Subcutaneous preadipocyte (primary cell): ENCODE data around the gene PCDHGB2. TPM values are rescaled to one million over a fixed set of nuclear protein-coding genes. Genes with fewer than 3 reads are reported as not detected.

Experiments
- total RNA-seq: library from RNA; depleted of rRNA; stranded (reverse); fragments of >200 nt; gene quantifications from 2 replicates; pipeline ENCODE4 v1.2.3, GENCODE V29; 2012

PCDHGB2 gene
- total RNA-seq, result 1.1 and 2.0 TPM in 2 replicates

GRCh38 chr5:141359790-141360426, at the start of gene PCDHGB2:
PCDHGB2 (plus strand) TSS chr5:141359994; CDS start chr5:141360136, 142 bp downstream.

GRCh38 chr5:141320225-141321169, 39.3 kb upstream of the PCDHGB2 start, which contains the start of gene TAF7:
TAF7 (minus strand) TSS chr5:141320784; CDS start chr5:141320044, 740 bp downstream.

GRCh38 chr5:141330299-141331080, 29.3 kb upstream of the PCDHGB2 start, which contains the start of gene PCDHGA1:
PCDHGA1 (plus strand) TSS chr5:141330514.

GRCh38 chr5:141338538-141339306, 21.1 kb upstream of the PCDHGB2 start, which contains the start of gene PCDHGA2:
PCDHGA2 (plus strand) TSS chr5:141338760.

GRCh38 chr5:141343242-141343952, 16.4 kb upstream of the PCDHGB2 start, which contains the start of gene PCDHGA3:
PCDHGA3 (plus strand) TSS chr5:141343829; CDS start chr5:141344034, 205 bp downstream.

GRCh38 chr5:141349917-141350619, 9.7 kb upstream of the PCDHGB2 start, which contains the start of gene PCDHGB1:
PCDHGB1 (plus strand) TSS chr5:141350099; CDS start chr5:141350261, 162 bp downstream.

GRCh38 chr5:141354900-141355469, 4.8 kb upstream of the PCDHGB2 start, which contains the start of gene PCDHGA4:
PCDHGA4 (plus strand) TSS chr5:141355021; CDS start chr5:141355108, 87 bp downstream.

GRCh38 chr5:141363952-141364660, 4.3 kb downstream of the PCDHGB2 start, which contains the start of gene PCDHGA5:
PCDHGA5 (plus strand) TSS chr5:141364162; CDS start chr5:141364331, 169 bp downstream.

GRCh38 chr5:141369994-141370848, 10.4 kb downstream of the PCDHGB2 start, which contains the start of gene PCDHGB3:
PCDHGB3 (plus strand) TSS chr5:141370242; CDS start chr5:141370395, 153 bp downstream.

GRCh38 chr5:141373673-141374317, 14.0 kb downstream of the PCDHGB2 start, which contains the start of gene PCDHGA6:
PCDHGA6 (plus strand) TSS chr5:141373891; CDS start chr5:141374084, 193 bp downstream.

GRCh38 chr5:141382469-141383294, 22.9 kb downstream of the PCDHGB2 start, which contains the start of gene PCDHGA7:
PCDHGA7 (plus strand) TSS chr5:141382742; CDS start chr5:141382900, 158 bp downstream.

GRCh38 chr5:141387557-141388311, 27.9 kb downstream of the PCDHGB2 start, which contains the start of gene PCDHGB4:
PCDHGB4 (plus strand) TSS chr5:141387698; CDS start chr5:141387885, 187 bp downstream.

GRCh38 chr5:141392429-141393198, 32.8 kb downstream of the PCDHGB2 start, which contains the start of gene PCDHGA8:
PCDHGA8 (plus strand) TSS chr5:141392633; CDS start chr5:141392814, 181 bp downstream.

